ENCODE data around the gene SCPEP1.
A peak's percentile ranks its signal among the peaks of the same experiment; 100 is the strongest.

SCPEP1 gene

GRCh38 chr17:57004944-57005579 is 27.1 kb downstream of the SCPEP1 start:
- DNase-seq, result no peak

- DNase-seq, result no peak
Observed at GRCh38 chr17:57006040-57006439, 28.1 kb downstream of the SCPEP1 start.

GRCh38 chr17:57008958-57009357 is 31.0 kb downstream of the SCPEP1 start:
- DNase-seq, result no peak

- no peak for DNase-seq
Observed at GRCh38 chr17:57009737-57010445, 32.0 kb downstream of the SCPEP1 start.

GRCh38 chr17:57010487-57010886 is 32.6 kb downstream of the SCPEP1 start:
- DNase-seq, result no peak

GRCh38 chr17:57011491-57012015 is 33.6 kb downstream of the SCPEP1 start:
- no peak for DNase-seq

GRCh38 chr17:57016071-57016763 is 38.3 kb downstream of the SCPEP1 start:
- no peak for DNase-seq

- no peak for DNase-seq
Observed at GRCh38 chr17:57016764-57017116, 38.8 kb downstream of the SCPEP1 start.

GRCh38 chr17:57017625-57018024 is 39.7 kb downstream of the SCPEP1 start:
- DNase-seq, result no peak

GRCh38 chr17:57020208-57020607 is 42.3 kb downstream of the SCPEP1 start:
- no peak for DNase-seq

- no peak for DNase-seq
Observed at GRCh38 chr17:57021226-57021940, 43.5 kb downstream of the SCPEP1 start.

- no peak for DNase-seq
Observed at GRCh38 chr17:57025876-57026275, 47.9 kb downstream of the SCPEP1 start.

GRCh38 chr17:57027852-57028251 is 49.9 kb downstream of the SCPEP1 start:
- DNase-seq, result no peak

- no peak for DNase-seq
Observed at GRCh38 chr17:57032343-57032742, 54.4 kb downstream of the SCPEP1 start.

- peak; percentile 44 for DNase-seq
Observed at GRCh38 chr17:57033296-57033695, 55.4 kb downstream of the SCPEP1 start.

GRCh38 chr17:57034807-57035754 is 57.1 kb downstream of the SCPEP1 start:
- DNase-seq, result no peak

GRCh38 chr17:57035971-57036481 is 58.1 kb downstream of the SCPEP1 start:
- no peak for DNase-seq

GRCh38 chr17:57037411-57037810 is 59.5 kb downstream of the SCPEP1 start:
- no peak for DNase-seq

GRCh38 chr17:57038486-57038885 is 60.6 kb downstream of the SCPEP1 start:
- no peak for DNase-seq

- no peak for DNase-seq
Observed at GRCh38 chr17:57040571-57040970, 62.6 kb downstream of the SCPEP1 start.

- DNase-seq, result no peak
Observed at GRCh38 chr17:57043276-57043675, 65.3 kb downstream of the SCPEP1 start.

All from right hindlimb (tissue), 1 donor.